Glomerular visceral epithelial cell (primary cell): Measurements from ENCODE around the gene GRIK4.

Source experiments
- DNase-seq: peaks from one replicate; pipeline ENCODE4 v3.0.0-alpha.2; 2016; ENCODE audit errors: extremely low spot score

GRIK4 gene

DNA sequence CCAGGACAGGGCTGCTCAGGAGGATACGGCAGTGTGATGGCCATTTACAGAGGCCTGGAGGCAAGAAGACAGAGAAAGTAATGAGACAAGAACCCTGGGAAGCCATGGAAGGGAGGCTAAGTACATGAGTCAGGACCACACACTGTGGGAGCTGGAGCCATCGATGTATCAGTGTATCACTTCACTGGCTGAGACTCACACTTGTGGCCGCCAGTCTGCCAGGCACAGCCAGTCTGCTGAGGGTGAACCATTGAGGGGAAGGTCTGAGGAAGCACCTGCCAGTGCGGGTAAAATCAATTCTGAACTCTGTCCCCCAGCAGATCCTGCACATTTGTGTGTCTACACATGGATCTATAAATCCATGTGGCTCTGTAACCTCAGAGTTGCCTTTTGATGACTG is 195.6 kb downstream of the GRIK4 start:
- DNase-seq, result no peak

DNA sequence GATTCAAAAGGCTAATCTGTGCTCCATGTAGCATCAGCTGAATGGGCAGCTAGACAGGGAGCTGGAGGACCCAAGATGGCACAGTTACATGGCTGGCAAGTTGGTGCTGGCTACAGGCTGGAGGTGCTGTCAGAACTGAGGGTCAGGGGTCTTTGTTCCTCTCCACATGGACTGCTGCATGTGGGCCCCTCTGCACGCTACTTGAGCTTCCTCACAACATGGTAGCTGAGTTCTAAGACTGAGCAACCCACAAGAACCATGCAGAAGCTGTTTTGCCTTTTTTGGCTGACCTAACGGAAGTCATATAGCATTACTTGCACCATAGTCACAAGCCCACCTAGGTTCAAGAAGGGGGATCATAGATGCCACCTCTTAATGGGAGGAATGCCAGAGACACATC is 196.1 kb downstream of the GRIK4 start:
- no peak for DNase-seq

DNA sequence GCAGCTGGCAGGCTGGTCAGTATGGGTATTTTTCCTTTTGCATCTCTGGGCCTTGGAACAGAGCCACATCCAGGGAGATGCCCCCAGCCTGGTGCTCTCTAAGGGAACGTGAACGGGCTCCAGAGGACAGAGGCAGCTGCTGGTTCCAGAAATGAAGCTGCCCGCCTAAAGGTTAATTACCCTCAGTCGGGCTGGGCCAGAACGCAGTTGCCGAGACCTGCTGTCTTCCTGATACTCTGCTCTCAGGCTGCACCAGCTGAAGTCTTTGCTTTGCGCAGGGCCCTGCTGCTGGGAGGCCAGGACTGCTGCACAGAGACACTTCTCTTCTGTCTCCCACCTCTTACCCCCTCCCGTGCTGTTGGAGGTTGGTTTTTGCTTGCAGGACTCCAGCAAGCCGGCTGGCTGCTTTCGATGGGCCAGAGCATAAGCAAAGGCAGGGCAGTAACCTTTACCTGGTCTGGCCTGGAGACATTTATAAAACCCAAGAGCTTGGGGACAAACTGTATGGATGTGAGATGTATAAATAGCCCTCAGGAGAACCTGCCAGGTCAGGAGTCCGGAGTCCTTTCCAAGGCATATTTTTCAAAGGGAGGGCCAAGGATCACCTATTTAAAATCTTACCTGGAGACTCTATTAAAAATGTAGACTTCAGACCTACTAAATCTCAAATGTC is 197.1 kb downstream of the GRIK4 start:
- DNase-seq, result no peak

DNA sequence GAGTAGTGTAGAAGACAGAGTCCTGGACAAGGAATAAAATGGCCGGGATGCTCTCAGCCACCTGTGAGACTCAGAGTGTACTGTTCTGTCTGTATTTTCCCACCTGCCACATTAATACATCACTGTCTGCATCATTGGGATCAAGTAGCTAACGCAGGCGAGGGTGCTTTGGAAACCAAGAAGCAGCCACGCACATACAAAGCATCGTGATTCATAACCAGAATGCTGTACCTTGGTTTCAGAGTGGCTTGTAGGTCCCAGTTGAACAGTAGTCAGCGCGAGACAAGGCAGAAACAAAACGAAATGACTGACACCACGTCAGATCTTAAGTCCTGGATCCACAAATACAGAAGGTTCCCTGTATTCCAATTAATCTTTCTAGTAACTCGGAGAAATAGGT is 198.3 kb downstream of the GRIK4 start:
- no peak for DNase-seq

DNA sequence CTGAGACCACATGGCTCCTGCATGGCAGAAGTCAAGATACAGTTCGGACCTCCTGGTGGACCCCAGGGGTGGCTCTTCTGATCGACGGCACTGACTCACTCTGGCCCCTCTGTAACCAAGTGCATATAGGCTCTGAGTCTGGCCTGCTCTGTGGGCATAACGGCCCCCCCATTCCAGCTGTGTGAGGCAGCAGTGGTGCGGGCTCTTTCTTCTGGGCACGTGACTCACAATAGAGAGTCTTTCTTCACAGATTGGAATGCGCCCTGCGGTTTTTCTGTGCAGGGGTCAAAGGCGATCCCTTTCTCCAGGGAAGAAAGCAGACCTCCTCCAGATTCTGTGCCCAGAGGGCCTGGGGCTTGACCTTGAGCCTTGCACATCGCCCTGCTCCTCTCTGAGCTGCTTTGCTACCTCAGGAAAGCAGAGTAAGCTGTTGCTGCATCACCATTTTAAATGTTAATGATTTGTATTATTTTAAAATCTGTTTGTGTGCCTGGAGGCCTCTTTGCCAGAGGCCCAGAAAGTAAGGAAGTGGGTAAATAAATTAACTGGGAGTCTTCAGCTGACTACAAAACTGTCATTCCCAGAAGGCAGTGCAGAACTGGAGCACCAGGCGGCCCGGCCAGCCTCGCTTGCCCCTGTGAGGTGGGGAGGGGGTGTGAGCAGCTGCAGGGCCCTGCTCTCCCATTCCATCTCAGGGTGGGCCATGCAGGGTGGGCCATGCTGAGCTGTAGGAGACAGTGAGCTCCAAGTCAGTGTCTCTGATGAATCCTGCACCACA is 199.0 kb downstream of the GRIK4 start:
- peak; percentile 82 for DNase-seq

DNA sequence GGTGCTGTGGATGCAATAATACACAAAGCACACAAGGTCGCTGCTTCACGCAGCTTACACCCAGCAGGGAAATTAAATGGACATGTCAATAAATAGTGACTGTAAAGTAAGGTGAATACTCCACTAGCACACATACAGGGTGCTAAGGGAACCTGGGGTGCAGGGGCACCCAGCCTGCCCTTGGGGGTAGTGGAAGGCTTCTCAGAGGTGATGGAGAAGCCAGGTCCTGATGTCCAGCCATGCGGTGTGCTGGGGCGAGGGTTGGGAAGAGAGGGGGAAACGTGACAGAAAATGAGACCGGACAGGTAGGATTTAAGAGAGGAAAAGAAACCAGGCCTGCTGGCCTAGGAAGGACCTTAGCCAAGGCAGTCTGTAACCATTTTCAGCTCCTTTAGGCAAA is 200.5 kb downstream of the GRIK4 start:
- no peak for DNase-seq

DNA sequence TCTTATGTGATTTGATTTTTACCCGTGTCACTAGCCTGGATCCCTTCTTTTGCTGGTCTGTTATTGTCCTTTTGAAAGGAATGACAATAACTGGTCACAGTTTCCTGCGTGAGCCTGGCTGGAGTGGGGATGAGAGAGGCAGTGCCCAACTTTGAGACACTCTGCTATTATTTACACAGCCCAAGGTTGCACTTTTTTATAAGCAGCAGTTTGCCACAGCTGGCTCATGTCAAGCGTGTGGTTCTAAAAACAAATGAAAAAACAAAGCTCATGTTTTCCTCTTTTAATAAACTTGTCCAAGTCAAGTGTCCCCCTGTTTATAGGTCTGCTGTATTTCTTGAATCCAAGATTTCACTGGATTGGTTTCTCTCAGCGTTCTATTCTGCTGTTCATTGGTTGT is 201.3 kb downstream of the GRIK4 start:
- no peak for DNase-seq

DNA sequence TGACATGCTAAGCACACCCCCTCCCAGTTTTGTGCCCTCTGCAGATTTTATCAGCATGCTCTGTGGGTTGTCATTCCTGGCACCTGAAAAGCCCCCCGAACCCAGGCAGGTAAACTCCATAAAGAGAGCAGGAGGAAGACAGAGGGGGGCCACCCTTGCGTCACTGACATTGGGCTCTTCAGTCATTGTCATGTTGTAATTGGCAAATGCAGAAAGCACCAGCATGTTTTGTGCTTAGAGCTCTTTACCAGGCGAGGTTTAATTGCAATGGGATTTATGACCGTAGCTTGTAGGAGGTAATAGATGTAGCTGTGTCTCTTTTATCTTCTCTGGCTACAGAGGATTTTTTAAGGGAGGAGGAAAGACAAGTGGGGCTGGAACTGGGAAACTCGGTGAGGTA is 201.7 kb downstream of the GRIK4 start:
- no peak for DNase-seq

DNA sequence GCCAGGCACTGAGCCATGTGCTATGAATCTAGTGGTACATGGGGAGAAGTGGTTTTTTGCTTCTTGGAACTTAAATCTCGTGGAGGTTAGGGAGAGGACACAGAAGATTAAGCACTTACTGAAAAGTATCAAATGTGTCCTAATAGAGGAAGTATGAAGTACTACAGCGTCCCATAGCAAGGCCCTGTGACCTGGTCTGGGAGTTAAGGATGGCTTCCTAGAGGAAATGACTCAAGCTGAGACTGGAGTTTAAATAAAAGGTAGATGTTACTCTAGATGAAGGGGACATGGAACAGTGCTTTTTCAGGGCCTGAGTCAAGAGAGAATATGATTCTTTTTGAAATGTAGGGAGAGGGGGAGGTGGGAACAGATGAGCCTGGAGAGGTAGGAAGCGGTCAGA is 202.9 kb downstream of the GRIK4 start:
- DNase-seq, result no peak

DNA sequence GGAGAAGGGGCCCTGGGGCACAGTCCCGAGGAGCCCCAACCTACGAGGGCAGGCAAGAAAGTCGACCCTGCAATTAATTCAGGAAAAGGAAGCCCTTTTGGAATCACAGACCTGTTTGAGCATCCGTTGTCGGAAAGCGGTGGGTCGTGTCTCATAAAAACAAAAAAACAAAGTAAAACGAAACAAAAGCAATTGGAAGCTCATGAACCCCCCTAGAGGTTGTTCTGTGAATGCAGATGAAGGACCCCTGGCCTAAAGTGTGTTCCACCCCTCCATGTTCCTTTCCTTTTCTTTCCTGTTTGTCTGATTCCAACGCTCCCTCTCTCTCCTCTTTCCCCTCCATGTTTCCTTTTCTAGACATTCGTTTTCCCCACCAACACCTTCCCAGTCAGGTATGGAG is 203.7 kb downstream of the GRIK4 start:
- DNase-seq, result no peak

DNA sequence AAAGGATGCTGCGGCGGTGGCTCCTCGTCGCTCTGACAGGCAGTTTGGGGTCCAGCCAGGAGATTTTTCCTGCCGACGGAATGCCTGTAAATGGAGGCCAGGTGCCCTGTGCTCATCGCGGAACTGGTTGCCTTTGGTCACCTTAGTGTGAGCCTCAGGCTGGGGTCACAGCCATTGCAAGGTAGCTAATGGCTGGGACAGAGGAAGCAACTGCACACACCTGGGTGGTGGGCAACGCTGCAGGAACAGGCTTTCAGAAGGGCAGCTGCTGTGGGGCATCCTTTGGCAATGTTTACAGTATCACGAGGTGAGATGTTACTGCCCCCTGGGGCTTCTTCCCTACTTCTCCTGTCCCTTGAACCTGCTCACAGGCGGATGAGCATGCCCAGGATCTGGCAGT is 205.5 kb downstream of the GRIK4 start:
- DNase-seq, result no peak

DNA sequence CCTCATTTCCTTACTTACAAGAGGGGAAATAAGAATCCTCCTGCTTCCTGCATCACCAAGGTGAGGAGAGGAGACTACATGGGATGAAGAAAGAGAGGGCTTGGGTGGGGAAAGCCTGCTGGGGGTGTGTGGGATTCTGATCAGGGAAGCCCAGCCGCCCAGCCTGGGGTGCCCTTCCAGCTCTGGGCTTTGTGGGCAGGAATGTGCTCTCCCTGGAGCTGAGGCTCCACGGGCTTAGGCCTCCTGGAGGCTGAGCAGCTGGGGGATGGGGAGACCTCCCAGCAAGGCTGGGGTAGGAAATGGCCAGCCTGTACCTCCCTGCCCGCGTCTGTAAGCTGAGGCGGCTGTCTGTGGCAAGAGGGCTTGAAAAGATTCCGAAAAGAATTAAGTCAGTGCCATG is 206.1 kb downstream of the GRIK4 start:
- DNase-seq, result no peak

DNA sequence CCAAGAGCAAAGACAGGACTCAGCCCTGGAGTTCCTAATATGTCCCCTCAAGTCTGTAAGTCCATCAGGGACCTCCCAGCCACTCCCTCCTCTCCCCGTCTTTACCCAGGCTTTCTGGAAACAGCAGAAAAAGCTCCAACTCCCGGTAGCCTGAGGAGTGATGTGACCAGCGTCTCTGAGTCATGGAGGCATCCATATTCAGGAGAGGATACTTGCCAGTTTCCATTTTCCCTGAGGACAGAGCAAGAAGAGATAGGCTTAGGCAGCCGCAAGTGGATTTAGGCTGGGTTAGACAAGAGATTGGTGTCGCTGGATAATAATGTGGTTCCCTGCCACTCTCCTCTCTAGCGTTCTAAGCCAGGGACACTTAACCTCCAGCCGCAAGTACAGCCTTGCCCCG is 206.6 kb downstream of the GRIK4 start:
- no peak for DNase-seq

DNA sequence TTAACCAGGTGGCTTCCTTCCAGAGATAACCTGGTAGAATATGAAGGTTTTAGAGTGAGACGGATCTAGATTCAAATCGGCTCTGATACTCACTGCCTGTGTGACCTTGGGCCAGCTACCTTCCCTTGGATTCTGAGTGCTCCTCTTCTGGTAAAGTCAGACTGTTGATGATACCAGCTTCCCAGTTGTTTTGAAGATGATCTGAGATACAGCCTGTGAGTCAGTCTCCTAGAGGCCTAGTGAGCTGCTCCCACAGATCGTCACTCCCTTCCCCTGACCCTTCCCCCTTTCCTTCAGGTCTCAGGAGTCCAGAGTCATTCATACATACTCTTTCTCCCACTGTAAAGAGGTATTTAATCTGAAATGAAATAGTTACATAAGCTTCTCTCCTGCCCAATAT is 207.8 kb downstream of the GRIK4 start:
- DNase-seq, result no peak

DNA sequence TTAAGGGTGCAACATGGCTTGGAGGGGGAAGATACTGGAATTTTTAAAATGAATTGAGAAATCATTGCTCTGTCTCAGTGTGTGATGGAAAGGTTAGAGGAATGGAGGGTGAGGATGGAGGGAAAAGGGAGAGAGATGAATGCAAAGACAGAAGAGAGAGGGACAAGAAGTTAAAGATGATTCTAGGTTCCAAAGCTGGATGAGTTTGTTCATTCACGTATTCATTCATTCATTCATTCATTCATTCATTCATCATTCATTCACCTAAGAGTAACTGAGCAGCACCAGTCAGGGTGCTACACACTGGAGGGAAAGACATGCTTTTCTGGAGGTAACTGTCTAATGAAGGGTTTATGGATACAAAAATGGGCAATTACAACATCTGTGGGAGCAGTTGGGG is 209.2 kb downstream of the GRIK4 start:
- no peak for DNase-seq

DNA sequence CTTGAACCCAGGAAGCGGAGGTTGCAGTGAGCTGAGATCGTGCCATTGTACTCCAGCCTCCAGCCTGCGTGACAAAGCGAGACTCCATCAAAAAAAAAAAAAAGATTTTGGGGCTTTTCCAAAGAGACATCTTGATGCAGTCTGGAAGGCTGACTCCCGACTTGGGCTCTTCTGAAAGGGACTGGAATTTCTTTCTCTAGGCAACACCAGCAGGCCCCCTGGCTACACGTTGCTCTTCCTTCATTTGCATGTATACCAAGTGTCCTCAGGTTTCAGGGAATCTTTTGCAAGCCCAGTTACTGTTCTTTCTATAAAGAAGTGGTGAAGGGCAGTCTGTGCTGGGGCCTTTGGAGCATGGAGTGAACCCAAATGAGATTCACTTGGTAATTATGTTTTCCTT is 211.0 kb downstream of the GRIK4 start:
- no peak for DNase-seq

DNA sequence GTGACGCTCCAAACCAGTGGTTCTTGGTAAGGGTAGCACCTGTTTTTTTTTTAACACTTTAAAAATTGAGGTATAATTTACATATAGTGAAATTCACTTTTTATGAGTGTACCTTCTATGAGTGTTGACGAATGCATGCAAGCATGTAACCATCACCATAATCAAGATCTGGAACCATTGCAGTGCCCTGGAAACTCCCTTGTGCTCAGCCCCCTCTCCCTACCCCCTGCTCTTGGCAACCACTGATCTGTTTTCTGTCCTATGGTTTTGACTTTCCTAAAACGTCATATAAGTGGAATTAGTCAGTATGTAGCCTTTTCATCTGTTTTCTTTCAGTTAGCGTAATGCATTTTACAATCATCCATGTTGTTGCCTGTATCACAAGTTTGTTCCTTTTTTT is 212.2 kb downstream of the GRIK4 start:
- DNase-seq, result no peak

DNA sequence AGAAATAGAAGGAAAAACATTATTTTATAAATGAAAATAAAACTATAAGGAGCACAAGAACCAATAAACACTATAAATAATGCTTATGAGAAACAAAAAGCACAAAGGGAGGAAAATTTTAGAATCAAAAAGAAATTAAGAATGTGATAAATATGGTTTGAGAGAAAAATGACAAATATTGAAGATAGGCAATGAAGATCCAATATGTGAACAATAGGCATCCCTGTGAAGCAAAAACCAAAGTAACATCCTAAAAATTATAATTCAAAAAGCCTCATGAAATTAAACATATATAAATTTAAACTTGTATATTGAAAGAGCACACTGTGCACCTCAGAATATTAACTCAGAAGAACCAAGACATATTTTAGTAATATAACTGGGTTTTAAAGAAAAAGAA is 216.2 kb downstream of the GRIK4 start:
- DNase-seq, result no peak

DNA sequence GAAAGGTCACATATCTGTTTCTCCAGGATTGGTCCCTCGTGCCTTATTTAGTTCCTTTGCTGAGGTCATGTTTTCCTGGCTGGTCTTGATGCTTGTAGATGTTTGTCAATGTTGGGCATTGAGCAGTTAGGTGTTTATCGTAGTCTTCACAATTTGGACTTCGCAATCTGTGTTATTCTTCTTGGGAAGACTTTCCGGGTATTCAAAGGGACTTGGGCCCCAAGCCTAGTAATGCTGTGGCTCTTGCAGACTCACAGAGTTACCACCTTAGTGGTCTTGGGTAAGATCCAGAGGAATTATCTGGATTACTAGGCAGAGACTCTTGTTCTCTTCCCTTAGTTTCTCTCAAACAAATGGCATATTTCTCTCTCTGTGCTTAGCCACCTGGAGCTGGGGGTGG is 223.5 kb downstream of the GRIK4 start:
- DNase-seq, result no peak

DNA sequence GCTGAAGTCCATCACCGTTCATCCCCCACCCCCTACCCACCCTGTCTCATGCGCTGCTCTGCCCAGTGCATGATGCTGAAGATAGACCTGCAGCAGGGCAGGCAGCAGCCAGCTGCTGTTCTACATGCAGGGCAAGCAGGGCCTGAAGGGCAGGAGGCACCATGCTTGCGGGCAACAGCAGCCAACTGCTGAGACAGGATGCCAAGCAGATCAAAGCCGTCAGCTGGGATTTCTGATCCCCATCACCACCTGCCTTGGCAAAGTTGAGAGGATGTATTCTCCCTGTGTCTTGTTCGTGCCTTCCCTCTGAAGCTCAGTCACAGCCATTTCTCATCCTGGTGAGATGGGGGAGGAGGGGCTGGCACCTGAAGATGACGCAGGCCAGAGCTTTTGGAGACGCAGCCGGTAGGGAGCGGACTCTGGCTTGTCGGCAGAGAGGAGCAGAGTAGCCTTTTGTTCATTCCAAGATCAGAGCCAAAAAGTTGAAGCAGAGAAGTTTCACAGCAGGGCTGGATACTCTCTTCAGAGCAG is 227.0 kb downstream of the GRIK4 start:
- DNase-seq, result no peak

DNA sequence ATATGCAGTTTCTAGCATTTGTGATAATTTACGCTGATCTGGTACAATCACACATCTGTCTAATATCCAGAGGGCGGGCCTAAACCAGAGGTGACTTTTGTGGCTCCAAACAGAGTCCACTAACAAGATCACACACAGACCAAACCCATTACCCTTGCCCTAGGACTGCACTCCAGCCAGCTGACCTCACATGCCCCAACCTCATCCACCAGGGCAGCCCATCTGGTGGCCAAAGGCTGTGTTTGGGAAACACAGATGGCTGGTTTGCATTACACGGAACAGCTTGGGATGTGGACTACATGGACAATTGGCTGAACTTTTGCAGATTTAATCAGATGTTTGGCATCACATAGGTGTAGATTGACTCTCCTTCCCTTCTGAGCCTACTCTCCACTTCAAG is 228.2 kb downstream of the GRIK4 start:
- no peak for DNase-seq

DNA sequence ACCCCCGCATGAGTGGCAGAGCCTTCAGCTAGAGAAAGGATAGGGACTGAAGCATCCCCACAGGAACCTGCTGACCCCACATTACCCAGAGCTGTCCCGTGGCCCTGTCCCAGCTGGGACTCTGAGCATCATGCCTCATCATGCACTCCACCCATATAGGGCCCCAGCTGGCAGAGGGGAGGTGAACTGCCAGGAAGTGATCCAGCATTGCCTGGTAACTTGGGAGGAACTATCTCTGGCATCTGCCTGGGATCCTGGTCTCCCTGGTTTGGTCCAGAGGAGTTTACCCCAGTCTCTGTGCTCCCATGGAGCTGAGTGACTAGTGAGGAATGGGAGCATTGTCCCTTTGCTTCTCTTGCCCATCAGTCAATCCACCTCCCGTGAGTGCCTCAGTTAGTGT is 228.8 kb downstream of the GRIK4 start:
- no peak for DNase-seq
